NCI-H748 treated with DMSO at 0.1 percent for 48 hours (cell line): Measurements from ENCODE around the gene RAX2.
"Not testable (repeated sequence)": the region's sequence is repeated elsewhere in the genome, so short reads cannot be mapped to it uniquely, and the experiment has no call there.

ENCODE experiments used
- DNase-seq: peaks from one replicate; lab custom pipeline; 2025; lab: John Stamatoyannopoulos, UW

The RAX2 gene

DNA sequence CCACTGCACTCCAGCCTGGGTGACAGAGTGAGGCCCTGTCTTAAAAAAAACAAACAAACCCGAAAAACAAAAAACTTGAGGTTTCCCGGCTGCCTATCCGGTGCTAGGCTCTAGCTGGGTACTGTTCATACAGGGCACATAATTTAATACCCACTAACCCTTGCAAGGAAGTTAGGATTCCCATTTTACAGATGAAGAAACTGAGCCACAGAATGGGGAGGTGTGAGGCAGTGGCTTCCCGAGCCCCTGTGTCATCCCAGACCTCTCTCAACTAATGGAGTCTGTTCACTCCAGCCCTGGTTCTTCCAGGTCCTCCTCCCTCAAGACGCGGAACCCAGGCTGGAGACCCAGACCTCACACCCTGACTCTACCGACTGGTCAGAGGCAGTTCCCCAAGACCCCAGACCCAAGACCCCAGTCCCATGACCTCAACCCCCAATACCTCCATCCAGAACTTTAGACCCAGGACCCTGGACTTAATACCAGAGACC lies 11.1 kb downstream of the RAX2 start:
- DNase-seq, result no peak

DNA sequence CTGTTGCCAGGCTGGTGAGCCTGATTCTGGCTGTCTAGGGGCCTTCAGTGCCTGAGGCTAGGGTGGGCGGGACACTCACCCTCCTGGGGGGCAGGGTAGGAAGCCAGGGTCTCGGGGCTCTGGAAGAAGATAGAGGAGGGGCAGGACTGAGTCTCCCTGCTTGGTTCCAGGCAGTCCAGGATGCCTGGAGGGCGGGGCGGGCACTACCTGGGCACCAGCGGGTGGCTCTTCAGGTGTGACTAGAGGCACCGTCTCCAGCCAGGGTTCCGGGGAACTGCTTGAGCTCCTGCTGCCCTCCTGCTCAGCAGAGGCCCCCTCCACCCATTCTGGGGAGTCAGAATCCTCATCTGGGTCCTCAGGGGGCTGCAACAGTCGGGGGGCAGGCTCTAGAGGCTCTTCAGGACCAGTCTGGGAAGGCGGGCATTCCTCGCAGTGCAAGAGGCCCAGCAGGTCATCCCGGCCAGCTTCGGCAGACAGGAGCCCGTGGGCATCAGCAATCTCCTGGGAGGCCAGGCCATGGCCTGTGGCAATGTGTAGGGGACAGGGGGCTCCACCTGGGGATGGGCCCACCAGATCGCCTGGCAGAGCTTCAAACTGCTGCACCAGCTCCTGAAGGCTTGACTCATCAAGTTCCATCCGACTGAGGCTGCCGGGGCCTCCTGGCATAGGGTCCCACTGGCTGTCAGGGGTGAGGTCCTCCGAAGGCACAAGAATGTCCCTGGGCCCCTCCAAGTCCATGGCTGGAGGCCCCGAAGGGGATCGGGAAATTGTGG lies 12.4 kb downstream of the RAX2 start:
- DNase-seq, result no peak

DNA sequence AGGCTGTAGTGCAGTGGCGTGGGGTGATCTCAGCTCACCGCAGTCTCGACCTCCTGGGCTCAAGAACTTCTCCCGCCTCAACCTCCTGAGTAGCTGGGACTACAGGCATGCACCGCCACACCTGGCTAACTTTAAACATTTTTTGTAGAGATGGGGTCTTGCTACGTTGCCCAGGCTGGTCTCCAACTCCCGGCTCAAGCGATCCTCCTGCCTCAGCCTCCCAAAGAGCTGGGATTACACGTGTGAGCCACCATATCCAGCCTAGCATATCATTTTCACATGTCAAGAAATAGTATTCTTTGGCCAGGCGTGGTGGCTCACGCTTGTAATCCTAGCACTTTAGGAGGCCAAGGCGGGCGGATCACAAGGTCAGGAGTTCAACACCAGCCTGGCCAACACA lies 13.7 kb downstream of the RAX2 start:
- DNase-seq, result not testable (repeated sequence)

DNA sequence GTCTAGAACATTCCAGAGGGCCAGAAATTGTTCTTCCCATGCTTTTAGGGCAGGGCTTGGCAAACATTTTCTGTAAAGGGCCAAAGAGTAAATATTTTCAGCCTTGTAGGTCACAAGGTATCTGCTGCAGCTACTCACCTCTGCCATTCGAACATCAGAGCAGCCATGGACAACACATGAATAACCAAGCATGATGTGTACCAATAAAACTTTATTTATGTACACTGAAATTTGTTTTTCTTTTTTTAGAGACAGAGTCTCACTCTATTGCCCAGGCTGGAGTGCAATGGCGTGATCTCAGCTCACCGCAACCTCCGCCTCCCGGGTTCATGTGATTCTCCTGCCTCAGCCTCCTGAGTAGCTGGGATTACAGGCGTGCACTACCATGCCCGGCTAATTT lies 14.3 kb downstream of the RAX2 start:
- not testable (repeated sequence) for DNase-seq

DNA sequence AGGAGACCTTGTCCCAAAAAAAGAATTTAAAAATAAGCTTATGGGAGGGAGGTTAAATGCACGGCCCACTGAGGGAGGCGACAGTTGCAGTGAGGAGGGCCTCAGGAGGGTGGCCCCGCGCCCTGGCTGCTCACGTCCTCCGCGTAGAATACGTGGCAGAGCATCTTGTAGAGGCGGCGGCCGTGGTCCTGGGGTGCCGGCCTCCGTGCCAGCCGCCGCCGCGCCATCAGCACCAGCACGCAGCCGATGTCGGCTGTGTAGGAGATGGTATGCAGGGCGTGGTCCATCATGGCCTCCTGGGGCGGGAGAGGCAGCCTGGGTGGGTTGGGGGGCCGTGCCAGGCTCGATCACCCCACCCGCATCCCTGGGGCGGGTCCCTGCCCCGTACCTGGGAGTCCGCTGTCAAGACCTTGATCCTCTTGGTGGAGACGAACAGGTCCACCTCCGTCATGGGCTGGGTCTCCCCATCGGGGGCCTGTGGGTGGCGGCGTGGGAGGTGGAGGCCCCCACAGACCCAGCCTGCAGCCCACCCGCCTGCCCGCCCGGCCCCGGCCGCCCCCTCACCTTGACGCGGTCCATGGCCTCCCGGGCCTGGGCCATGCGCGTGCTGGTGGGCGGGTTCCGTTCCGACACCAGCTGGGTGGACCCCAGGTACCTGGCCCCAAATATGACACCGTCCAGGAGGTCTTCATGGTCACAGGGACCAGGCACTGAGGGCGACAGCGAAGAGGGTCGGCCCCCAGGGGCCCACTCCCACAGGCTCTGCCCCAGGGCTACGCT lies 18.2 kb downstream of the RAX2 start:
- no peak for DNase-seq

DNA sequence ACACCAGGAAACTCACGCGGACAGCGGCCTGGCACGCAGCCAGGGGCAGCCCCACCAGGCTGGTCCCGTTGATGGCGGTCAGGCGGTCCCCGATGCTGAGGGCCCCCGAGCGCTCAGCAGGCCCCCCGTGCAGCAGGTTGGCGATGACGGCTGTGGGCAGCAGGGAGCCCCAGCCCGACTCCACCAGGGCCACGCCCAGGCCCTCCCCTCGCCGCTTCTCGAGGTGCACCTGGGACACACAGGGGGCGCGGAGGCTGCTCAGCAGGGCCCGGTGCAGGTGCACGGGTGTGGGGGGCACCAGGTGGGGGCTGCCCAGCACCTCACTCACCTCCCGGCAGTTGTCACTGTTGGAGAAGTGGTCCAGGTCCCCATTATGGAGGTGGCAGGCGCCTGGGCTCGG lies 19.5 kb downstream of the RAX2 start:
- DNase-seq, result no peak

DNA sequence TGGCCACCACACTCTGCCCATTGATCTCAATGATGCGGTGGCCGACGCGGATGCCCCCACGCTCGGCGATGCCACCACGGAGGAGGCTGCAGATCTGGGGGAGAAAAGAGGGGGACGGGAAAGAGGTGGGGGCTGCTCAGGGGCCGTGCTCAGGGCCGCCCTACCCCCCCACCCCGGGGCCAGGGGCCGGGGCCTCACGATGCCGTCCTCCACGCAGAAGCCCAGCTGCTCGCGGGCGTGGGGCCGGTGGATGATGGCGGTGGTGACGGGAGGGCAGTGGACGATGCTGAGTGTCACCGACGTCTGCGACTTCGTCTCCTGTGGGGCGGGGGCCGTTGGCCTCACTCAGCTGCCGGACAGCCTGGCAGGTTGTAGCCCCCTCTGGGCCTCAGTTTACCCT lies 20.8 kb downstream of the RAX2 start:
- no peak for DNase-seq

DNA sequence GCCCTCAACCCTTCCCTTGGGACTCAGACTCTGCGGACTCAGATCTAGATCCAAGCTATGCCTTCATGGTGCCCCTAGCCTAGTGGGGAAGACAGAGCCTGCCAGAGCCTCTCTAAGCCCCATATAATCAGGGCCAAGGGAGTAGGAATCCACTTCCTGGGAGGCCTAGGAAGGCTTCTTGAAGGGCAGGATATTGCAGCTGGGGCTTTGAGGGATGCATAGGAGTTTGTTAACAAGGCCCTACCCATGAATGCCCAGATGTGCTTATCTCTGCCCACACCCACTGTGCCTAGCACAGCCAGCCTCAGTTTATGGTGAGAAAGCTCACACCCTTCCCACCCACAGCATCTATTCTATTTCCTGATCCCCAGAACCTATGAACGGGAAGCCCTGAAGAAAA lies 21.8 kb downstream of the RAX2 start:
- no peak for DNase-seq

DNA sequence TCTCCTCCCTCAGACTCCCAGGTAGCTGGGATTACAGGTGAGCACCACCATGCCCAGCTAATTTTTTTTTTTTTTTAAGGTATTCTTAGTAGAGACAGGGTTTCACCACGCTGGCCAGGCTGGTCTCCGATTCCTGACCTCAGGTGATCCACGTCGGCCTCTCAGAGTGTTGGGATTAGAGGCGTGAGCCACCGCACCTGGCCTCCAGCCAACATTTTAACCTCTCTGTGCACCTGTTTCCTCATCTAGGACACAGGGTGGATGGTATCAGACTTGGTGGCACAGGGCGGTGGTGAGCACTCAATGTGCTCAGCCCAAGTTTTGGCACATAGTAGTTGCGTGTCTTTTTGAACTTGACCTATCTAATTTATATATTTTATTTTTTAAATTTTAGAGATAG lies 23.1 kb downstream of the RAX2 start:
- no peak for DNase-seq

DNA sequence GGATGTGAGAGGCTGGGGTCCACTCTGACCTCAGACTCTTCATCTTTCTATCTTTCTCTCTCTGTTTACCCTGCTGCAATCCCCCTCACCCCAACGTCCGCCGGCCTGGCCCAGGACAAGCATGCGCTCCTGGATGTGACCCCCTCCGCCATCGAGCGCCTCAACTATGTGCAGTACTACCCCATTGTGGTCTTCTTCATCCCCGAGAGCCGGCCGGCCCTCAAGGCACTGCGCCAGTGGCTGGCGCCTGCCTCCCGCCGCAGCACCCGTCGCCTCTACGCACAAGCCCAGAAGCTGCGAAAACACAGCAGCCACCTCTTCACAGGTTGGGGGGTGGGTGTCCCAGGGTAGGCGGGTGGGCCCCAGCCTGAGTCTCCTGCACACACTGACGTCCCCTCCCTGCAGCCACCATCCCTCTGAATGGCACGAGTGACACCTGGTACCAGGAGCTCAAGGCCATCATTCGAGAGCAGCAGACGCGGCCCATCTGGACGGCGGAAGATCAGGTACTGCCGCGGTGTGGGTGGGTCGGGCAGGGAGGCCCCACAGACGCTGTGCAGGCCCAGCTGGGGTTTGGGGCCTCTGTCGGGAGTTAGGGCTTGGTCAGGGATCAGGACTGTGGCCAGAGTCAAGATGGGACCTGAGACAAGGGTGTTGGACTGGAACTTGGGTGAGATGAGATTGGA lies 25.5 kb downstream of the RAX2 start:
- DNase-seq, result no peak

DNA sequence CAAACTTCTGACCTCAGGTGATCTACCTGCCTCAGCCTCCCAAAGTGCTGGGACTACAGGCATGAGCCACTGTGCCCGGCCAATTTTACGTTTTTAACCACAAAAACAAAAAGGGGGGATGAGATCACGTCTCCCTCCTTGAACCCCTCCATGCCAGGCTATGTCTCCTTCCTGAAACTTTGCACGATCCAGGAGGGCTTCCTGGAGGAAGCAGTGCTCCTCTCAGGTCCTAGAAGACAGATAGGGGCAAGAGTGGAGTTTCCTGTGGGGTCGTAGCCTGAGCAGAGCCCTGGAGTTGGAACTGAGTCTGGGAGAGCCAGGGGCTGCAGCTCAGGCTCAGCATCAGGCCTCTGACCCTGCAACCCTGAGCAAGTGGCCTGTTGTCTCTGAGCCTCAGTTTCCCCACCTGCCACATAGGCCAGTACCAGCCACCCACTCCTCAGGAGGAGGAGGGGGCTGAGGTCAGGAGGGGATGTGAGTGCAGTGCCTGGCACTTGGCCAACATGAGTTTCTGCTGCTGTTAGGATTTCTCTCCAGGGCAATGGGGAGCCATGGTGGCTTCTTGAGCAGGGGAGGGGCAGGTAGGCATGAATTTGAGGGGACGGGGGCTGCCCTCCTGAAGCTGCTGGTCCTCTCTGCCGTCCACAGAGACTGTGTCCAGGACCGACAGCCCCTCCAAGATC lies 26.5 kb downstream of the RAX2 start:
- DNase-seq, result no peak

DNA sequence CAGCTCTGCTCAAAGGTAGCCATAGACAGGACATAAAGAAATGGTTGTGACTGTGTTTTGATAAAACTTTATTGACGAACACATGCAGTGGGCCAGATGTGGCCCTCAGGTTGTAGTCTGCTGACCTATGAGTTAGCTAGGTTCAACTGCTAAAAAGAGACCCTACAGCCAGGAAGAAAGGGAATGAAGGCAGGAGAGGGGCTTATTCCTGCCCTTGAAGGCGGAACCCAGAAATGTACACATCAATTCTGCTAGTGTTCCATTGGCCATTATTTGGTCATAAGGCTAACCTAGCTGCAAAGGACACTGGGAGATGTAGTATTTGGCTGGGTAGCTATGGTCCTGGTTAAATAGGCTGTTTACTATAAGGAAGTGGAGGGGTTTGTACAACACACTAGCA lies 28.5 kb downstream of the RAX2 start:
- no peak for DNase-seq

DNA sequence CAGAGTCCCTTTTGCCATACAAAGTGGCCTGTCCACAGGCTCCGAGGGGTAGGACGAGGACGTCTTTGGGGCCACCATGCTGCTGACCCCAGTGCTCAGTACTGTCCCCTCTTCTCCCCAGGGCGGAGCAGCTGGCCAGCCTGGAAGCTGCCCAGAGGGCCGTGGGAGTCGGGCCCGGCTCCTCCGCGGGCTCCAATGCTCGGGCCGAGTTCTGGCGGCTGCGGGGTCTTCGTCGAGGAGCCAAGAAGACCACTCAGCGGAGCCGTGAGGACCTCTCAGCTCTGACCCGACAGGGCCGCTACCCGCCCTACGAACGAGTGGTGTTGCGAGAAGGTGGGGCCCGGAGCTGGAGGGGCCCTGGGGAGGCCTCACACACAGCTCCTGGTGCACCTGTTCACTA lies 31.6 kb downstream of the RAX2 start:
- DNase-seq, result no peak

DNA sequence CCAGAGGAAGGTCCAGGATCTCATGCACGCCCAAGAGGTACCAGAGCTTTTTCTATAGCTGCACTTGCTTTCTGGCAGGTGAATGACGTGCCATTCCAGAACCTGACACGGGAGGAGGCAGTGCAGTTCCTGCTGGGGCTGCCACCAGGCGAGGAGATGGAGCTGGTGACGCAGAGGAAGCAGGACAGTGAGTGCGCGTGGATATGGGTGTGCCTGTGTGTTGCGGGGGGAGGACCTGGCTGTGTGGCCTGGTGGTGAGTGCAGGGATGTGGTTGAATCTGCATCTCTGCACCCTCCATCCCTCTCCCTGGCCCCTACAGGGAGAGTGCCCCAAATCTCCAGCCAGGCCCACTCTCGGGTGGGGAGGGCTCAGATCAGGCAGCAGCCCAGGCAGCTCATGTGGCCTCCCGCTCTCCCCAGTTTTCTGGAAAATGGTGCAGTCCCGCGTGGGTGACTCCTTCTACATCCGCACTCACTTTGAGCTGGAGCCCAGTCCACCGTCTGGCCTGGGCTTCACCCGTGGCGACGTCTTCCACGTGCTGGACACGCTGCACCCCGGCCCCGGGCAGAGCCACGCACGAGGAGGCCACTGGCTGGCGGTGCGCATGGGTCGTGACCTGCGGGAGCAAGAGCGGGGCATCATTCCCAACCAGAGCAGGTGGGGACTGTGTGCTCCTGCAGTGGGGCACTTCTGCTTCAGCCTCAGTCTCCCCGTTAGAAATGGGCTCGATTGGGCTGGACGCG lies 33.4 kb downstream of the RAX2 start:
- DNase-seq, result no peak

DNA sequence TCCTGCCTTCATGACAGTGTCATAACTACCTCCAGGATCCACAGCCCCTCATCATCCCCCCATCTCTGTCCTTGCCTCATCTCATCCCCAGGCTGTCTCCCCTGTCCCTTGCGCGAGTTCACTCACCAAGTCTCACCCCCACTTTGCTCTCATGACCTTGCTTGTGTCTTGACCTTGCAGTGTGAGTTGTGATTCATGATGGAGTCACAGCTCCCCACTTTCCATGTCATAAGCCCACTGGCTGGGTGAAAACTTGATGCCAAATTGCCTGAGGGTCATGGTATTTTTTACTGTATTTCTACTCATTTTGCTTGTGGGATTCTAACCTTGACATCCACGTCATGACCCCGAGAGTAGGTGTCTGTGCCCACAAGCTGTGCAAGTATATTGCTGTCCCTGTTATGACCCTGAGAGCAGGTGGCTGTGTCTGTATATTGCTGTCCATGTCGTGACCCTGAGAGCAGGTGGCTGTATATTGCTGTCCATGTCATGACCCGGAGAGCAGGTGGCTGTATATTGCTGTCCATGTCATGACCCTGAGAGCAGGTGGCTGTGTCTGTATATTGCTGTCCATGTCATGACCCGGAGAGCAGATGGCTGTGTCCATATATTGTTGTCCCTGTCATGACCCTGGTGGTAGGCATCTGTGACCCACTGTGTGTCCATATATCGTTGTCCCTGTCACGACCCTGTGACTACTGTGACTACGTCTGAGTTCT lies 34.4 kb downstream of the RAX2 start:
- DNase-seq, result no peak

DNA sequence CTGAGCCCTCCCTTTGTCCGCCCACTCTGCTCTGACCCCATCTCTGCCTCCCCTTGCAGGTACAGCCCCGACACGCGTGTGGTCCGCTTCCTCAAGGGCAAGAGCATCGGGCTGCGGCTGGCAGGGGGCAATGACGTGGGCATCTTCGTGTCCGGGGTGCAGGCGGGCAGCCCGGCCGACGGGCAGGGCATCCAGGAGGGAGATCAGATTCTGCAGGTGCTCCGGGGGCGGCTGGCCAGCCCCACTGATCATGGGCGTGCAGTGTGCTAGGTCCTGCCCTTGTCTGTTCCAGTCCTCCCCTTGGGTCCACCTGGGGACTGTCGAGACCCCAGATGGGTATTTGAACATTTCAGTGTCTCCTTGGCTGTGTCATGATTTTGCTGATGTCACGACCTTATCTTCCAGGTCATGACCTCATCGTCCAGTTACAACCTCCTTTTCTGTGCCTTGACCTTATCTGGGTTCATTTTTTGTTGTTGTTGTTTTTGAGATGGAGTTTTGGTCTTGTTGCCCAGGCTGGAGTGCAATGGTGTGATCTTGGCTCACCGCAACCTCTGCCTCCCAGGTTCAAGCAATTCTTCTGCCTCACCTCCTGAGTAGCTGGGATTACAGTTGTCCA lies 35.8 kb downstream of the RAX2 start:
- DNase-seq, result no peak

DNA sequence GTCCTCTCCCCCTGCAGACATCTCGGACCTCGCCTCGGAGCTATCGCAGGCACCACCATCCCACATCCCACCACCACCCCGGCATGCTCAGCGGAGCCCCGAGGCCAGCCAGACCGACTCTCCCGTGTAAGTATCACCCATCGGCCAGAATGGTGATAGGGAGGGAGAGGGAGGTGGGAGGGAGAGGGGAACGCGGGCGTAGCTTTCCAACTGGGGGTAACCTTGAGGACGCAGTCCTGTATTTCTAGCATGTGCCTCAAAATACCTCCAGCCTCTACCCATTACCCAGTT lies 37.8 kb downstream of the RAX2 start:
- no peak for DNase-seq

DNA sequence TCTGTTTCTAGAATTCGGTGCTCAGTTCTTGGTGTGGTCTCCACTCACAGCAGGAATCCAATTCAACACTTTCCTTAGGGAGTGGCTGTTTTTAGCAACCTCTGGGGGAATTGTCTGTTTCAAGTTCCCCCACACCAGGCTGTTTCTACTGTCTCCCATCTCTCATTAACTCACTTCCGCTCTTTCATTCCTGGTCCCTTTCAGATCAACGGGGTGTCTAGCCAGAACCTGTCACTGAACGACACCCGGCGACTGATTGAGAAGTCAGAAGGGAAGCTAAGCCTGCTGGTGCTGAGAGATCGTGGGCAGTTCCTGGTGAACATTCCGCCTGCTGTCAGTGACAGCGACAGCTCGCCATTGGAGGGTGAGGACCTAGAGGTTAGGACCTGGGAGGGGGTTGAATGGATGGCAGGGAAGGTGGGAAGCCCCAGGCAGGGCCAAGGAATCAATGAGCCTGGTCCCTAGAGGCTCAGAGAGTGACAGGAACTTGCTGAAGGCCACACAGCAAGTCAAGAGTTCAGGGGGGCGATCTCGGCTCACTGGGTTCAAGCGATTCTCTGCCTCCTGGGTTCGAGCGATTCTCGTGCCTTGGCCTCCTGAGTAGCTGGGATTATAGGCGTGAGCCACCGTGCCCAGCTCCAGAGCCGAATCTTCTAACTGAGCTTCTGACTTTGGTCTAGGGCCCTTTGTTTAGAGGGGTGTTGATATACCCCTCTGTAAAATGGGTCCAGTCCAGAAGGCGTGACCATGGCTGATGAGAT lies 38.3 kb downstream of the RAX2 start:
- no peak for DNase-seq

DNA sequence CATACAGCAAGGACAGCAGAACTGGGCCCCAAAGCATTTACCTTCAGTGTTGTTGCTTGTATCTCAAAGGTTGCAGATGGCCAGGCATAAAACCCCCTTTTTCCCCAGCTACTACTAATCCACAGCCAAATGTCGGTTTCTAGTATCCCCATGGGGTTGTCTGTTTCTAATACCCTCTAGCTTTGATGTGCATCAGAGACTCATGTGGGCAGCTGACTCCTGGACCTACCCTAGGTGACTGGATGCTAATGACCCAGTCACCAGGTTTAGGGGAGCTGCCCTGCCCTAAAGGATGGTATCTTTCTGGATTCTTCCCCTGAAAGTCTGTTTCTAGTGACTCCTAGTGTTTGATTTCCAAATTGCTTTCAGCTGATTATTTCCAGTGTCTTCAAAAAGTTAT lies 39.9 kb downstream of the RAX2 start:
- no peak for DNase-seq

DNA sequence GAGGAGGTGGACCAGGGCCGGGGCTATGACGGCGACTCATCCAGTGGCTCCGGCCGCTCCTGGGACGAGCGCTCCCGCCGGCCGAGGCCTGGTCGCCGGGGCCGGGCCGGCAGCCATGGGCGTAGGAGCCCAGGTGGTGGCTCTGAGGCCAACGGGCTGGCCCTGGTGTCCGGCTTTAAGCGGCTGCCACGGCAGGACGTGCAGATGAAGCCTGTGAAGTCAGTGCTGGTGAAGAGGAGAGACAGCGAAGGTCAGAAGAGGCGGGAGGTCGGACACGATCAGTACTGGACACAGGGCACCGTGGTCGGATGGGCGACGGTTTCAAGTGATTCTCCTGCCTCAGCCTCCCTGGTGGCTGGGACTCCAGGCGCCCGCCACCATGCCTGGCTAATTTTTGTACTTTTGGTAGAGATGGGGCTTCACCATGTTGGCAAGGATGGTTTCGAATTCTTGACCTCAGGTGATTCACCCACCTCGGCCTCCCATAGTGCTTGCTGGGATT lies 41.5 kb downstream of the RAX2 start:
- DNase-seq, result no peak
